Smooth muscle cell (in vitro differentiated cells): ENCODE data around the gene CYGB. TPM values are rescaled to one million over a fixed set of nuclear protein-coding genes. Genes with fewer than 3 reads are reported as not detected.
A peak's percentile ranks its signal among the peaks of the same experiment; 100 is the strongest.

ENCODE experiments used
- DNase-seq: peaks from one replicate; lab custom pipeline; 2025; ENCODE audit not compliant: unreplicated experiment; lab: John Stamatoyannopoulos, UW
- H2AFZ ChIP-seq: fragments of 200-600 bp; sonication (generic); 2 replicates; pipeline ENCODE4 v1.6.0; 2016; ENCODE audit warnings: antibody characterized with exemption, low read depth, mild to moderate bottlenecking
- H3F3A ChIP-seq: fragments of 200-600 bp; sonication (generic); 2 replicates; pipeline ENCODE4 v1.6.0; 2017; ENCODE audit warnings: antibody characterized with exemption, low read depth
- H3K27ac ChIP-seq: fragments of 200-600 bp; sonication (generic); 2 replicates; pipeline ENCODE4 v1.5.1; 2016; ENCODE audit warnings: low read depth, mild to moderate bottlenecking
- H3K27me3 ChIP-seq: fragments of 200-600 bp; sonication (generic); 2 replicates; pipeline ENCODE4 v1.6.1; 2016; ENCODE audit warnings: low read depth, mild to moderate bottlenecking
- H3K36me3 ChIP-seq: fragments of 200-600 bp; sonication (generic); 2 replicates; pipeline ENCODE4 v1.5.1; 2016; ENCODE audit warnings: low read depth
- H3K4me1 ChIP-seq: fragments of 200-600 bp; sonication (generic); 2 replicates; pipeline ENCODE4 v1.5.1; 2016; ENCODE audit warnings: low read depth
- H3K4me2 ChIP-seq: fragments of 200-600 bp; sonication (generic); 2 replicates; pipeline ENCODE4 v1.6.0; 2016; ENCODE audit warnings: mild to moderate bottlenecking
- H3K4me3 ChIP-seq: fragments of 200-600 bp; sonication (generic); 2 replicates; pipeline ENCODE4 v1.5.1; 2016; ENCODE audit warnings: mild to moderate bottlenecking
- H3K79me2 ChIP-seq: fragments of 200-600 bp; sonication (generic); 2 replicates; pipeline ENCODE4 v1.6.0; 2016; ENCODE audit warnings: low read depth, mild to moderate bottlenecking
- H3K9ac ChIP-seq: fragments of 200-600 bp; sonication (generic); 2 replicates; pipeline ENCODE4 v1.6.0; 2016; ENCODE audit warnings: low read depth
- H3K9me3 ChIP-seq: fragments of 200-600 bp; sonication (generic); replicated peaks from 2 replicates; pipeline ENCODE4 v1.5.1; 2016; ENCODE audit warnings: low read depth
- H4K20me1 ChIP-seq: fragments of 200-600 bp; sonication (generic); 2 replicates; pipeline ENCODE4 v1.6.0; 2016; ENCODE audit warnings: low read depth
- WGBS: methylation state at CpG from one replicate; pipeline ENCODE4 v1.1.7; 2016; ENCODE audit warnings: low lambda C conversion rate; 5-methylcytosine and 5-hydroxymethylcytosine counted together
- polyA plus RNA-seq: library from polyadenylated mRNA; unstranded; fragments of >200 nt; fragmentation: Nextera tagmentation; extraction: Ambion mirVana; gene quantifications from 2 replicates; pipeline ENCODE4 v1.2.1, GENCODE V29; 2016
- total RNA-seq: library from RNA; depleted of rRNA; stranded (reverse); fragments of >200 nt; gene quantifications from 2 replicates; pipeline ENCODE4 v1.2.3, GENCODE V29; 2014
- TF ChIP-seq, protein P1 (sequence below): fragments of 200-600 bp; sonication (generic); IDR thresholded peaks from 2 replicates; pipeline ENCODE4 v1.5.1; 2017; ENCODE audit warnings: borderline replicate concordance, mild to moderate bottlenecking, antibody characterized with exemption; ENCODE audit not compliant: insufficient read depth, poor library complexity, severe bottlenecking

The CYGB gene
- total and polyA plus RNA-seq, 2 experiments from 2014 or later = 13.9 to 22.2 TPM

DNA sequence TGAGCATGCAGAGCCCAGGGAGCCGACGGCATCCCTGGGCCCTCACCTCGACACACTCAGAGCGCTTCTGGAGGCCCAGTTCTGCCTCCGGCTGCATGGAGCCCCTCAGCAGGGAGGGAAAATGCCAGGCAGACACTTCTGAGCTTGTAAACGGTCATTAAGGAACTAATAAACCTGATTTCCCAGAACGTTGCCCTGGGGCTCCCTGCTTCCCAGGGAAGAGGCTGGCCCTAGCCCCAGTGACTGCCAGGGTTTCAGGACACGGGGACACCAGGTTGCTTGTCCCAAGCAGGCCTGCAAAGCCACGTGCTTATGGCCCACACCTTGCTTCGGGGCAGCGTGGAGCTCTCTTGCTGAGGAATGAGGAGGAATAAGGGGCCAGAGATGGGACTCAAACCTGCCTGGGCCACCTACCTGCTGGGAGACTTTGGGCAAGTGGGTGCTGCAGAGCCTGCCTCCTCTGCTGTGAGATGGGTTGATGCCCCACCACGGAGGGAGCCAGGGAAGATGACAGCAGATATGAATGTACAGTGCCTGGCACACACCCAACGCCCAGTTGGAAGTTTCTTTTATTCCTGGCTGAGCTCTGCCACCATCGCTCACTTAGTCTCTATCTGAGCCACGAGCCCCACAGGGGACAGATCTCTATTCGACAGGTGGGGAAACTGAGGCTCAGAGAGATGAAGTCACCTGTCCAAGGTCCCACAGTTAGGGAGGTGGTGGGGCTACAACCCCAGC lies 41.7 kb downstream of the CYGB start:
- H3K9me3 ChIP-seq = no peaks in the 10 kb centered on the region
- no peak overlapping the region for H3K4me3 ChIP-seq
- peaks cover 24% of the 10 kb centered on the region for H3K4me1 ChIP-seq
- no peaks in the 10 kb centered on the region for H3K27me3 ChIP-seq
- WGBS = 66% methylated on average over 16 of the region's 16 CpGs
- H3K79me2 ChIP-seq = no peaks in the 10 kb centered on the region
- no peak overlapping the region for H3K9ac ChIP-seq
- H3K27ac ChIP-seq = no peak overlapping the region
- TF ChIP-seq, protein P1, sequence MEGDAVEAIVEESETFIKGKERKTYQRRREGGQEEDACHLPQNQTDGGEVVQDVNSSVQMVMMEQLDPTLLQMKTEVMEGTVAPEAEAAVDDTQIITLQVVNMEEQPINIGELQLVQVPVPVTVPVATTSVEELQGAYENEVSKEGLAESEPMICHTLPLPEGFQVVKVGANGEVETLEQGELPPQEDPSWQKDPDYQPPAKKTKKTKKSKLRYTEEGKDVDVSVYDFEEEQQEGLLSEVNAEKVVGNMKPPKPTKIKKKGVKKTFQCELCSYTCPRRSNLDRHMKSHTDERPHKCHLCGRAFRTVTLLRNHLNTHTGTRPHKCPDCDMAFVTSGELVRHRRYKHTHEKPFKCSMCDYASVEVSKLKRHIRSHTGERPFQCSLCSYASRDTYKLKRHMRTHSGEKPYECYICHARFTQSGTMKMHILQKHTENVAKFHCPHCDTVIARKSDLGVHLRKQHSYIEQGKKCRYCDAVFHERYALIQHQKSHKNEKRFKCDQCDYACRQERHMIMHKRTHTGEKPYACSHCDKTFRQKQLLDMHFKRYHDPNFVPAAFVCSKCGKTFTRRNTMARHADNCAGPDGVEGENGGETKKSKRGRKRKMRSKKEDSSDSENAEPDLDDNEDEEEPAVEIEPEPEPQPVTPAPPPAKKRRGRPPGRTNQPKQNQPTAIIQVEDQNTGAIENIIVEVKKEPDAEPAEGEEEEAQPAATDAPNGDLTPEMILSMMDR = no peak
- no peak overlapping the region for H3K4me2 ChIP-seq
- no peaks in the 10 kb centered on the region for H3K36me3 ChIP-seq
- peaks cover 32% of the 10 kb centered on the region for H4K20me1 ChIP-seq
- no peak for DNase-seq
- H3F3A ChIP-seq = no peaks in the 10 kb centered on the region
- H2AFZ ChIP-seq = no peak overlapping the region

DNA sequence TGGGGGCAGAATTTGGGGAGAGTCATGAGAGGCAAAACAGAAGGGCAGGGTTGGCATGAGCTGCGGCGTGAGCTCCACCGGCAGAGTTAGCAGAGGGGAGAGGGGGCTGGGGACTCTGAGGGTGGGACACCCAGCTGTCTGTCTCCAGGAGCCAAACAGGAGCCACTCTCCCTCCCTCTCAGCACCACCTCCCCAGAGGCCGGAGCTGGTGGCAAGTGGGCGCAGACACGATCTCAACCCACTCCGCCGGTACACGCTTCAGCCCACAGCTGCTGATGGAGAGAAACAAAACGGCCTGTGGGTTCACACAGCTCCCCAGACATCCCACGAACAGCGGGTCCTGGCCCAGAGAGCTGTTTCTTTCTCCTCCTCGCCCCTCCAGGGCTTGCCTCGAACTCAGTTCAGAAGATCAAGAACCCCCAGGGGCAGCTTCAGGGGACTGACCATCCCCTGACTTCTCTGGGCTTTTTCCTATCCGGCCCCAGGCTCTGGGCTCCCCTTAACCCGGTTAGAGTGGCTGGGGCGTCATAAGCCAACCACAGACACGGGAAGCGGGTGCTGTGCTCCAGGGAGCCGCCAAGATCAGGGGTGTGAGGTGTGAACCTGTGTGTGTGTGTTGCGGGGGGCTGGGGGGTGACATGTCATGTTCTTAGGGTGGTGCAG lies 43.9 kb downstream of the CYGB start:
- peak overlapping the region; percentile 21 for H3K9ac ChIP-seq
- peaks cover 31% of the 10 kb centered on the region for H4K20me1 ChIP-seq
- H3F3A ChIP-seq = no peaks in the 10 kb centered on the region
- H3K4me1 ChIP-seq = peaks cover 9% of the 10 kb centered on the region
- DNase-seq = no peak
- H3K4me2 ChIP-seq = peak overlapping the region; percentile 61
- H3K27ac ChIP-seq = peak overlapping the region; percentile 38
- TF ChIP-seq, protein P1 = no peak
- H3K9me3 ChIP-seq = no peaks in the 10 kb centered on the region
- no peak overlapping the region for H3K4me3 ChIP-seq
- H3K27me3 ChIP-seq = no peaks in the 10 kb centered on the region
- 86% methylated on average over 18 of the region's 21 CpGs for WGBS
- H2AFZ ChIP-seq = no peak overlapping the region
- no peaks in the 10 kb centered on the region for H3K79me2 ChIP-seq
- H3K36me3 ChIP-seq = no peaks in the 10 kb centered on the region

DNA sequence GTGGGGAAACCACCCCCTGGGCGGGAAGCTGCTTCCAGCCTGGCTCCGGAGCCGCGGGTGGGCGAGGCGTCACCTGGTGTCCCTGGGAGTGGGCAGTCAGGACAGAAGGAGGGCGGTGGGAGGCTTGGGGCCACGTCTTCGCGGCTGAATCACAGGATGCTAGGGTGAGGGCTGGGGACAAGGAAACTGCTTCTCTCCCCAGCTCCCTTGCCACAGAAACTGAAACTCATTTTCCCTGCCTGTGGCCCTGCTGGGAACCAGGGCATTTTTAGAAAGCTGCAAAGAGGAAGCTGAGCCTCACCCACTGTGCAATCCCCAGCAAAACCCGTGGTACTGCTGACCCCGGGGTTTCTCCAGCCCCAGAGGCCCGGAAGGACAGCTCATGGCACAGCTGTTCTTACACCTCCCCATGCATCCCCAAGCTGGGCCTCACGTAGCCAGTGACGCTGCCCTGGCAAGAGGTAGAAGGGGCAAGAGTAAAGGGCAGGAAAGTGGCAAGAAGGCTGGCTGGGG lies 44.5 kb downstream of the CYGB start:
- Histone ChIP-seq H4K20me1 (peaks cover 31% of the 10 kb centered on the region), H3K4me1 (peaks cover 9% of the 10 kb centered on the region), H3K9ac (peak overlapping the region; percentile 21), H3K36me3 (no peaks in the 10 kb centered on the region), H3K9me3 (no peaks in the 10 kb centered on the region), H3K79me2 (no peaks in the 10 kb centered on the region), H3K4me3 (no peak overlapping the region), H3F3A (no peaks in the 10 kb centered on the region), H3K27ac (peak overlapping the region; percentile 38), H2AFZ (peak overlapping the region; percentile 8), H3K4me2 (peak overlapping the region; percentile 61), H3K27me3 (no peaks in the 10 kb centered on the region)
- WGBS = 36% methylated on average over 14 of the region's 15 CpGs
- TF ChIP-seq, protein P1 = no peak
- peak; percentile 10 for DNase-seq
